Right ventricle myocardium superior (tissue), 1 donor: ENCODE data around the gene BRF1. TPM values are rescaled to one million over a fixed set of nuclear protein-coding genes. Genes with fewer than 3 reads are reported as not detected.
"Not testable (repeated sequence)": the region's sequence is repeated elsewhere in the genome, so short reads cannot be mapped to it uniquely, and the experiment has no call there.

Source experiments
- ATAC-seq: fragments of 200-7000 bp; cut with Tn5 transposase; one replicate; pipeline ENCODE4 v1.9.1; 2020; ENCODE audit warnings: mild to moderate bottlenecking; ENCODE audit not compliant: poor library complexity
- DNase-seq: peaks from one replicate; pipeline ENCODE4 v3.0.0-alpha.2; 2020
- intact Hi-C: fragments of 100-400 bp; cut with DNase I; formaldehyde crosslinking; loops from one replicate; pipeline ENCODE4 v1.11.2; 2022
- long read RNA-seq: library from polyadenylated mRNA; unstranded; transcript quantifications from one replicate; pipeline ENCODE4 v2.0.0, GENCODE V29; 2021
- total RNA-seq: library from RNA; stranded (reverse); fragmentation: NEBNext Ultra II Directional; extraction: Animal tissue kit (Norgen Biotek cat#: 25700); gene quantifications from one replicate; pipeline ENCODE4 v1.2.1, GENCODE V29; 2021
- donor health status: DM: no; HTN: yes; CAD: no; lungs with severe emphysema.

Gene BRF1
- total RNA-seq, result 17.5 TPM
- long read RNA-seq, transcript BRF1-211 (18 exons, 3,358 nt), result major isoform, 24 of 45 reads
- long read RNA-seq, partial matches to known transcripts, result 13 of 45 reads
- long read RNA-seq, other reads (novel, unspliced or antisense), result 6 of 45 reads

- peak; percentile 97 for DNase-seq
- peak; percentile 96 for ATAC-seq
- intact Hi-C loops, result no loop called here
These were observed at the start of gene BRF1 for GRCh38 chr14:105300542-105301102. TSS of gene BRF1 (minus strand) at chr14:105301001. CDS start at chr14:105300629, 372 bp downstream.

- intact Hi-C loops, result loop anchor here (5.0 to 10.0 kb wide), 2 partner anchors 148 to 255 kb away; no protein-coding TSS in a partner anchor
- ATAC-seq, result no peak
- DNase-seq, result no peak
These were observed 49.2 kb upstream of the BRF1 start for GRCh38 chr14:105349992-105350391.

- ATAC-seq, result no peak
These were observed 48.3 kb upstream of the BRF1 start for GRCh38 chr14:105348945-105349699.

GRCh38 chr14:105348169-105348944 lies 47.6 kb upstream of the BRF1 start:
- intact Hi-C loops, result no loop called here
- no peak for DNase-seq

More at GRCh38 chr14:105348945-105349699, 48.3 kb upstream of the BRF1 start:
- DNase-seq, result no peak
- intact Hi-C loops, result no loop called here

GRCh38 chr14:105347587-105347968 lies 46.8 kb upstream of the BRF1 start:
- no peak for DNase-seq
- ATAC-seq, result no peak
- intact Hi-C loops, result no loop called here

More at GRCh38 chr14:105348169-105348944, 47.6 kb upstream of the BRF1 start:
- no peak for ATAC-seq

GRCh38 chr14:105346876-105347586 lies 46.2 kb upstream of the BRF1 start:
- no peak for ATAC-seq
- intact Hi-C loops, result no loop called here
- DNase-seq, result no peak

- DNase-seq, result no peak
- peak; percentile 40 for ATAC-seq
- intact Hi-C loops, result no loop called here
These were observed 45.4 kb upstream of the BRF1 start for GRCh38 chr14:105346200-105346533.

- DNase-seq (no peak), ATAC-seq (no peak)
- intact Hi-C loops, result no loop called here
These were observed 42.4 kb upstream of the BRF1 start for GRCh38 chr14:105343194-105343593.

- peak; percentile 30 for ATAC-seq
- intact Hi-C loops, result no loop called here
- DNase-seq, result peak; percentile 40
These were observed 40.3 kb upstream of the BRF1 start for GRCh38 chr14:105340821-105341733.

- DNase-seq (peak; percentile 81), ATAC-seq (peak; percentile 69)
- intact Hi-C loops, result no loop called here
These were observed 37.4 kb upstream of the BRF1 start for GRCh38 chr14:105337966-105338741.

GRCh38 chr14:105337433-105337832 lies 36.6 kb upstream of the BRF1 start:
- DNase-seq (no peak), ATAC-seq (no peak)
- intact Hi-C loops, result no loop called here

GRCh38 chr14:105336477-105337287 lies 35.9 kb upstream of the BRF1 start:
- ATAC-seq (no peak), DNase-seq (no peak)
- intact Hi-C loops, result no loop called here

- intact Hi-C loops, result no loop called here
- peak; percentile 78 for ATAC-seq
- peak; percentile 85 for DNase-seq
These were observed 35.1 kb upstream of the BRF1 start for GRCh38 chr14:105335735-105336476.

GRCh38 chr14:105335231-105335542 lies 34.4 kb upstream of the BRF1 start:
- intact Hi-C loops, ATAC-seq, DNase-seq: not testable (repeated sequence)

- DNase-seq, result no peak
- intact Hi-C loops, result no loop called here
These were observed 33.8 kb upstream of the BRF1 start for GRCh38 chr14:105334383-105335230.

More at GRCh38 chr14:105334383-105335230, 33.8 kb upstream of the BRF1 start:
- no peak for ATAC-seq
